BLaER1 treated with 17β-estradiol and CSF1 and Interleukin-3, amounts not matched to agents 10 nM and 100 nM (cell line): Measurements from ENCODE around the gene DDR1.

ENCODE experiments used
- H3K27ac ChIP-seq, 11 experiments: shearing (Covaris generic); formaldehyde crosslinking; 2 replicates each; pipeline ENCODE4 v1.8.1; 2022
- H3K27me3 ChIP-seq, 11 experiments: shearing (Covaris generic); formaldehyde crosslinking; 2 replicates each; pipeline ENCODE4 v1.8.1; 2022
- H3K36me3 ChIP-seq, 11 experiments: shearing (Covaris generic); formaldehyde crosslinking; 2 replicates each; pipeline ENCODE4 v1.8.1; 2022
- H3K4me1 ChIP-seq, 10 experiments: shearing (Covaris generic); formaldehyde crosslinking; 2 replicates each; pipeline ENCODE4 v1.8.1; 2022
- H3K4me2 ChIP-seq, 11 experiments: shearing (Covaris generic); formaldehyde crosslinking; 2 replicates each; pipeline ENCODE4 v1.8.1; 2022
- H3K4me3 ChIP-seq, 10 experiments: shearing (Covaris generic); formaldehyde crosslinking; 2 replicates each; pipeline ENCODE4 v1.8.1; 2022
- H3K9ac ChIP-seq, 11 experiments: shearing (Covaris generic); formaldehyde crosslinking; 2 replicates each; pipeline ENCODE4 v1.8.1; 2022
- H3K9me3 ChIP-seq, 11 experiments: shearing (Covaris generic); formaldehyde crosslinking; replicated peaks in 1 of 11; 2 replicates each; pipeline ENCODE4 v1.8.1; 2022
- H4K20me1 ChIP-seq, 11 experiments: shearing (Covaris generic); formaldehyde crosslinking; 2 replicates each; pipeline ENCODE4 v1.8.1; 2022
- Cebpa-rat ChIP-seq, 11 experiments: shearing (Covaris generic); IDR thresholded peaks; 2 replicates each; pipeline ENCODE4 v1.8.1; 2022

Gene DDR1

DNA sequence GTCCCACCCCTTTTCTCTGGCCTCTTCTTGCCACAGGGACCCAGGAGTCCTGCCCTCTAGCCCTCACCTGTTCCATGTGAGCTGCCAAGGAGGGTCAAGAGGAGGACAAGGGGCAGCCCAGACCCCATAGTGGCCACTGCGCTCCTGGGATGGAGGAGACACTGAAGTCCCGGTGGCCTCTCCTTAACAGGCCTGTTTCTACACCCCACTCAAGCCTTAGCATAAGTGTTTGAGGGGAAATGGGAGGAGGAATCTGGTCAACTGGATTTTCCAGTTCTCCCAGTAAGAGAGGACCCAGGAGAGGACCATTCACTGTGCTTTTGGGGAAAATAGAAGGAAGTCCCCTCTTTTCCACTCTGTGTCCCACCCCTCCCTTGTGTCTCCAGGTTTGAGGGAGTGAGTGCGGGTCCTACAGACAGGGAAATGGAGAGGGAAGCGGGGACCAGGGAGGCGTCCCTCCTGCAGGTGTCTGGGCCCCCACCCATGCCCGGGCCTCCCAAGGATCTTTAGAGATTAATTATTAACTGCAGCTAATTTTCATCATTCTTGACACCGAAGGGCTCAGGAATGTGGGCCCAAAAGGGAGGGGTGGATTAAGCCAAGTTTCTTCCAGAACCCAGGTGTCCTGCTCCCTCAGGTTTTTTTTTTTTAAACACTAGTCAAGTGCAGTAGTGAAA is 47.8 kb downstream of the DDR1 start, which contains the start of gene SFTA2:
Gene SFTA2, minus strand, starts transcription at position 202 of the 677 bp plus-strand sequence. Its CDS starts 74 bp downstream, at position 128.
- no peaks in the 10 kb centered on the region for H3K4me1 ChIP-seq
- no peaks in the 10 kb centered on the region for H4K20me1 ChIP-seq
- peaks cover under 1 to 22% (median 21%) of the 10 kb centered on the region in 11 experiments for H3K36me3 ChIP-seq
- no peak within 1 kb of the TSS for H3K4me2 ChIP-seq
- no peak within 1 kb of the TSS for H3K9ac ChIP-seq
- no peak within 1 kb of the TSS for H3K4me3 ChIP-seq
- H3K27ac ChIP-seq, result no peak within 1 kb of the TSS
- TF ChIP-seq Cebpa-rat (IDR thresholded peaks at IDR 0.05), result no peak
- no peaks in the 10 kb centered on the region for H3K27me3 ChIP-seq
- peaks cover 12 to 19% (median 15%) of the 10 kb centered on the region in 11 experiments for H3K9me3 ChIP-seq

- no peak overlapping the region for H3K4me2 ChIP-seq
- TF ChIP-seq Cebpa-rat (IDR thresholded peaks at IDR 0.05), result no peak
- peaks cover 12 to 16% (median 14%) of the 10 kb centered on the region in 11 experiments for H3K9me3 ChIP-seq
- no peaks in the 10 kb centered on the region for H3K4me1 ChIP-seq
- H3K4me3 ChIP-seq, result no peak overlapping the region
- H3K9ac ChIP-seq, result no peak overlapping the region
- no peaks in the 10 kb centered on the region for H3K27me3 ChIP-seq
- peaks cover 0 to 15% (median 14%) of the 10 kb centered on the region in 11 experiments; a peak in 21 of 22 replicates for H3K36me3 ChIP-seq
- H3K27ac ChIP-seq, result no peak overlapping the region
- no peaks in the 10 kb centered on the region for H4K20me1 ChIP-seq
Observed at GRCh38 chr6:30932665-30933365, 48.5 kb downstream of the DDR1 start.

- no peaks in the 10 kb centered on the region for H3K36me3 ChIP-seq
- H4K20me1 ChIP-seq, result no peaks in the 10 kb centered on the region
- H3K4me1 ChIP-seq, result peaks cover 0 to 8% (median 0%) of the 10 kb centered on the region in 10 experiments; a peak in 2 of 20 replicates
- H3K9ac ChIP-seq, result no peak overlapping the region
- H3K9me3 ChIP-seq, result no peaks in the 10 kb centered on the region
- no peak overlapping the region for H3K4me2 ChIP-seq
- TF ChIP-seq Cebpa-rat (IDR thresholded peaks at IDR 0.05), result no peak
- no peak overlapping the region for H3K4me3 ChIP-seq
- H3K27ac ChIP-seq, result no peak overlapping the region
- H3K27me3 ChIP-seq, result no peaks in the 10 kb centered on the region
Observed at GRCh38 chr6:30935018-30935417, 50.7 kb downstream of the DDR1 start.

GRCh38 chr6:30937265-30937664 is 52.9 kb downstream of the DDR1 start:
- Histone ChIP-seq H3K9ac (no peak overlapping the region), H3K4me1 (peaks cover 0 to 8% (median 0%) of the 10 kb centered on the region in 10 experiments; a peak in 2 of 20 replicates)

DNA sequence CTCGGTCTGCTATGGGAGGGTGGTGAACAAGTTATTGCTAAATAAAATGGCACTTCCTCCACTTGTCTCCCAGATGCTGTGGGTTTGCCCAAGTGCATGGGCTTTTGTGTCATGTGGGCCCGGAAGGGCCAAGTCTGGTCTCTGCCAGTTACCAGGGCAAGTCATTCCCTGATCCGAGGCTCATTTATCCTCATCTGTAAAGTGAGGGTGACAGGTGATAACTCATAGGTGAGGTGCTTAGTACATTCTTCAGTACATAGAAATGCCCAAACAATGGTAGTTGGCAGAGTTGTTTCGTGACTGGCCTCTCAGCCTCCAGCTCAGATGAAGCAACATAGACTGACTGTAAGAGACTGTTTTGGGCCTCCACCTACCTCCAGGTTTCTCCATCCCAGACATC is 54.4 kb downstream of the DDR1 start:
- Histone ChIP-seq H3K4me3 (no peak overlapping the region), H3K36me3 (no peaks in the 10 kb centered on the region), H4K20me1 (no peaks in the 10 kb centered on the region; a peak in 1 of 22 replicates), H3K9ac (no peak overlapping the region), H3K27ac (no peak overlapping the region), H3K9me3 (no peaks in the 10 kb centered on the region), H3K4me1 (peaks cover 0 to 8% (median 0%) of the 10 kb centered on the region in 10 experiments; a peak in 2 of 20 replicates), H3K27me3 (no peaks in the 10 kb centered on the region), H3K4me2 (no peak overlapping the region)
- no peak for TF ChIP-seq Cebpa-rat (IDR thresholded peaks at IDR 0.05)

More at GRCh38 chr6:30937265-30937664, 52.9 kb downstream of the DDR1 start:
- Histone ChIP-seq H3K4me3 (no peak overlapping the region), H3K4me2 (no peak overlapping the region), H3K36me3 (no peaks in the 10 kb centered on the region), H4K20me1 (no peaks in the 10 kb centered on the region; a peak in 1 of 22 replicates), H3K27ac (no peak overlapping the region), H3K27me3 (no peaks in the 10 kb centered on the region), H3K9me3 (no peaks in the 10 kb centered on the region)
- TF ChIP-seq Cebpa-rat (IDR thresholded peaks at IDR 0.05), result no peak

DNA sequence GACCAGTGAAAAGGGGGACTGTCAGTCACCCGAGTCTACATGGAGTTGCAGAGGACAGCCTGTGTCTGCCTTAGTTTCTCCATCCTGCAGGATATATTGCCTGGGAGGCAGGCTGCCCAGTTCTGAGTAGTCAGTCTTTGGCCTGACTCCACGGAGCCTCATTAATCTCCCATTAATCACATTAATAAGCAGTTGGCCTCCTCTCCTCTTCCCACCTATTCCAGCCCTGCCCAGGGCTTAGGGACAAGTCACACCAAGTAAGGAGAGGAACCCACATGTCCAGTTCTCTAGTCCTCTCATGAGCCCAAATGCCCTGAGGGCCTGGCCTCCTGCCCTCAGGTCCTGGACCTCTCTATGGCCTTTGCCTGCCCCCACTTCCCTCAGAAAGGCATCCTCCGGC is 55.2 kb downstream of the DDR1 start:
- TF ChIP-seq Cebpa-rat (IDR thresholded peaks at IDR 0.05), result no peak

DNA sequence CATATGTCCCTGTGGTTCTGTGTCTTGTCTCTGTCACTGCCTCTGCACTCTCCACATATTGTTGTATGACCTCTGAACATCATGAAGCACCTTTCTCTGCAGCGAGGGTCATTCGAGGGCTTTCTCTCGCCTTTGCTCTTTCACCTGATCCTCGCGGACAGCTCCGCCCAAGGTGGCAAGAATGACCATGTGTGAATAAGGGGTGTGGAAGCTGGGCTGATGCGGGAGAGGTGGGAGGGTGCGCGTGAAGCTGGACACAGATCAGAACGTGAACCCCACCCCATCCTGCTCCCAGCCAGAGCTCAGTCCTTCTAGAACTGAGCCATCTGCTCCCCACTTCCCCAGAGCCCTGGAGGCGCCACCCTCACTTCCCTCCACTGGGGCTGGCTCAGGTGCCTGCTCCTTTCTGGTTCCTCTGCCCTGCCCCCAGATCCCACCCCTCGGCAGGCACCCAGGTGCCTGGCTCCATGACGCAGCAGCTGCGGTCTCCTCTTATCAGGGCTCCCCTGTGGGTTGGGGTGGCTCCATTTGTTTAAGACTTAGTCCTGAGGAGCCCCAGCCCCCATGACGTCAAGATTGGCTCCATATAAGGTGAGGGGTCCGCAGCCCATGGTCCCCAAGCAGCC is 56.2 kb downstream of the DDR1 start, which contains the start of gene MUCL3:
Gene MUCL3, plus strand, starts transcription at position 613 of the 626 bp plus-strand sequence. CDS start 27 bp downstream, outside the sequence.
- no peak for TF ChIP-seq Cebpa-rat (IDR thresholded peaks at IDR 0.05)
- Histone ChIP-seq H3K9ac (no peak within 1 kb of the TSS), H3K4me3 (no peak within 1 kb of the TSS), H3K27me3 (no peaks in the 10 kb centered on the region), H3K9me3 (no peaks in the 10 kb centered on the region), H3K27ac (no peak within 1 kb of the TSS), H3K4me2 (peak within 1 kb of the TSS in 1 of 11 experiments; percentile 42; a peak in 1 of 22 replicates), H3K4me1 (peaks cover 0 to 8% (median 0%) of the 10 kb centered on the region in 10 experiments; a peak in 2 of 20 replicates), H3K36me3 (no peaks in the 10 kb centered on the region), H4K20me1 (no peaks in the 10 kb centered on the region; a peak in 1 of 22 replicates)

More for the DNA sequence above, 55.2 kb downstream of the DDR1 start:
- Histone ChIP-seq H3K27me3 (no peaks in the 10 kb centered on the region), H3K36me3 (no peaks in the 10 kb centered on the region), H3K4me2 (peak overlapping the region in 1 of 11 experiments; percentile 42; a peak in 2 of 22 replicates), H3K27ac (no peak overlapping the region), H3K9ac (no peak overlapping the region), H3K9me3 (no peaks in the 10 kb centered on the region), H4K20me1 (no peaks in the 10 kb centered on the region; a peak in 1 of 22 replicates), H3K4me1 (peaks cover 0 to 8% (median 0%) of the 10 kb centered on the region in 10 experiments; a peak in 2 of 20 replicates), H3K4me3 (no peak overlapping the region)

DNA sequence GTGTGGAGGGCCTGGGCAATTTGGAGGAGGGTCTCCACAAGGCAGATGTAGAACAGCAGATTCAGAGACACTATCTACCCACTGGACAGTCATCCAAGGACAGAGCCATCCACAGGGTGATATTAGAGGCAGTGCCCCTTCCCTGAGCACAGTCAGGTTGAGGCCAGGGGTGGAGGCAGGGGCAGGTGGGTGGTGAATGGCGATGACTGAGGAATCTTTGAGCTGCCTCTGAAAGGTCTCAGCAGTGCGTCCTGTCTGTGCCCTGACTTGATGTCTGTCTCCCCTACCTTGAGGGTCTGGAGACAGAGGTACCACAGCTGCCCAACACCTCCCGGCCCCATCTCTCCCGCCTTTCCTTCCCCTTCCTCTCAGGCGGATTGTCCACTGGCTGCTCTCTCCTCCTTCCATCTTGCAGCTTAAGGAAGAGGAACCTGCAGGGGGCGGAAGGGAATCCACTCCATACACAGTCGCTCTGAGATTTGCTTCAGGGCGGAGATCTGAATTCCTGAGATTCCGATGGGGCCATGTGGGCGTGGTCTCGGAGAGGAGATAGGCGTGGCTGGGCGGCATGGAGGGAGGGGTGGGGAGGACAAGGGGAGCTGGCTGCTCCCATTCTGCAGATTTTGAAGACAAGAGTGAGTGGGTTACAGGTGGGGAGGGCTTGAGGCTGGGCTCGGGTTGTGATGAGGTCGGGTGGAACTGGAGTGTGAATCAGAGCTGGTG is 58.2 kb downstream of the DDR1 start:
- H3K9ac ChIP-seq, result no peak overlapping the region
- H3K36me3 ChIP-seq, result no peaks in the 10 kb centered on the region
- H3K9me3 ChIP-seq, result no peaks in the 10 kb centered on the region
- no peaks in the 10 kb centered on the region for H3K27me3 ChIP-seq
- no peak overlapping the region for H3K27ac ChIP-seq
- TF ChIP-seq Cebpa-rat (IDR thresholded peaks at IDR 0.05), result no peak
- H3K4me3 ChIP-seq, result no peak overlapping the region
- H3K4me2 ChIP-seq, result no peak overlapping the region
- H4K20me1 ChIP-seq, result no peaks in the 10 kb centered on the region; a peak in 1 of 22 replicates
- H3K4me1 ChIP-seq, result peaks cover 0 to 8% (median 0%) of the 10 kb centered on the region in 10 experiments; a peak in 2 of 20 replicates
